NCI-H1092 (cell line): ENCODE measurements around the gene TOB1.
"Not testable (repeated sequence)": the region's sequence is repeated elsewhere in the genome, so short reads cannot be mapped to it uniquely, and the experiment has no call there.

Experiments
- DNase-seq: peaks from one replicate; lab custom pipeline; 2025; lab: John Stamatoyannopoulos, UW

The TOB1 gene

GRCh38 chr17:50868140-50868438, 1.9 kb upstream of the TOB1 start:
- DNase-seq: no peak

GRCh38 chr17:50867363-50868139, 1.4 kb upstream of the TOB1 start:
- peak; percentile 98 for DNase-seq

- DNase-seq: peak; percentile 81
Measured at GRCh38 chr17:50866950-50867362, 802 bp upstream of the TOB1 start.

GRCh38 chr17:50865868-50866260, 290 bp downstream of the TOB1 start:
- DNase-seq: no peak

- peak; percentile 25 for DNase-seq
Measured at GRCh38 chr17:50865060-50865867, 890 bp downstream of the TOB1 start.

- no peak for DNase-seq
Measured at GRCh38 chr17:50864747-50865059, 1.5 kb downstream of the TOB1 start.

- DNase-seq: no peak
Measured at GRCh38 chr17:50863931-50864330, 2.2 kb downstream of the TOB1 start.

- DNase-seq: no peak
Measured at GRCh38 chr17:50863221-50863843, 2.8 kb downstream of the TOB1 start.

- DNase-seq: no peak
Measured at GRCh38 chr17:50861822-50862528, 4.2 kb downstream of the TOB1 start.

GRCh38 chr17:50861334-50861676, 4.8 kb downstream of the TOB1 start:
- no peak for DNase-seq

GRCh38 chr17:50859727-50860126, 6.4 kb downstream of the TOB1 start:
- DNase-seq: not testable (repeated sequence)

- DNase-seq: no peak
Measured at GRCh38 chr17:50858486-50859225, 7.5 kb downstream of the TOB1 start.

GRCh38 chr17:50856431-50856830, 9.7 kb downstream of the TOB1 start:
- DNase-seq: no peak

- DNase-seq: no peak
Measured at GRCh38 chr17:50855708-50856330, 10.3 kb downstream of the TOB1 start.

GRCh38 chr17:50853781-50854180, 12.4 kb downstream of the TOB1 start:
- DNase-seq: no peak

GRCh38 chr17:50853015-50853615, 13.0 kb downstream of the TOB1 start:
- DNase-seq: no peak

- no peak for DNase-seq
Measured at GRCh38 chr17:50850640-50851039, 15.5 kb downstream of the TOB1 start.

GRCh38 chr17:50848711-50849110, 17.4 kb downstream of the TOB1 start:
- no peak for DNase-seq

GRCh38 chr17:50848039-50848438, 18.1 kb downstream of the TOB1 start:
- DNase-seq: no peak

- no peak for DNase-seq
Measured at GRCh38 chr17:50847566-50847965, 18.6 kb downstream of the TOB1 start.
